NCI-H1436 treated with DMSO at 0.1 percent for 48 hours (cell line): ENCODE results near the gene TES.
"Not testable (repeated sequence)": the region's sequence is repeated elsewhere in the genome, so short reads cannot be mapped to it uniquely, and the experiment has no call there.

ENCODE experiments used
- DNase-seq: peaks from one replicate; lab custom pipeline; 2025; lab: John Stamatoyannopoulos, UW

Gene TES

GRCh38 chr7:116223588-116223987, 13.2 kb downstream of the TES start:
- no peak for DNase-seq

- no peak for DNase-seq
These were observed 14.3 kb downstream of the TES start for GRCh38 chr7:116224492-116225098.

DNA sequence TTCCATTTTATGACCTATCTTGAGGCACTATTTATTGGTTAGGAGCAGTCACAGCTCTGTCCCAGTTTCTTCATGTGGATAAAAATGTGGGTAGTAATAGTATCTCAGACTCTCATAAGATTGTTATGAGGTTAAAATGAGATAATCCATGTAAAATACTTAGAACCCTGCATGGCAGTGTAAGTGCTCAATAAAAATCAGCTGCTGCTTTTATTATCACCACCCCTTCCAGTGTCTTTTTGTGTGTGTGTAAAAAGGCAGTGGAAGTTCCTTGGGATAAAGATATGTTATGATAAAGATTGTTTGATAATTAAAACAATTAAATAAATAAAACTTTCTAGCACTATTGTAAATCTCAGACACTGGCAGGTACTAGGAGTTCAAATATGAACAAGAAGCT, 15.5 kb downstream of the TES start:
- no peak for DNase-seq

DNA sequence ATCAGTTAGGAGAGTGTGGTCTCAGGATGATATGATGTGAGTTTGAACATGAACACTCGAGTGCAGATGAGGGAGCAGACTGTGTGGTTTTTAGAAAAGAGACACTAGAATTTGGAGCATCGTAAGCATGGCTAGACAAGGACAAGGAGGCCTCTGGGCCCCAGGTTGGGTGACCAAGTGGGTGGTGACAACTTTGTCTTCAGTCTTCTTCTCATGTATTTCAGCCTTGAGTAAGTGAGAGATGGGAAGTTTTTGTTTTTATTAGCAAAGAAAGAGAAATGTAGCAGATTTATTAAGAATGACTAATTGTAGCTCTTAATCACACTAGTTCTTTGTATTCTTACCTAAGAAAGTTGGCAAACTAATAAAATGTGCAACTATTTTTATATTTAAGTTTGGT, 16.3 kb downstream of the TES start:
- DNase-seq = no peak

DNA sequence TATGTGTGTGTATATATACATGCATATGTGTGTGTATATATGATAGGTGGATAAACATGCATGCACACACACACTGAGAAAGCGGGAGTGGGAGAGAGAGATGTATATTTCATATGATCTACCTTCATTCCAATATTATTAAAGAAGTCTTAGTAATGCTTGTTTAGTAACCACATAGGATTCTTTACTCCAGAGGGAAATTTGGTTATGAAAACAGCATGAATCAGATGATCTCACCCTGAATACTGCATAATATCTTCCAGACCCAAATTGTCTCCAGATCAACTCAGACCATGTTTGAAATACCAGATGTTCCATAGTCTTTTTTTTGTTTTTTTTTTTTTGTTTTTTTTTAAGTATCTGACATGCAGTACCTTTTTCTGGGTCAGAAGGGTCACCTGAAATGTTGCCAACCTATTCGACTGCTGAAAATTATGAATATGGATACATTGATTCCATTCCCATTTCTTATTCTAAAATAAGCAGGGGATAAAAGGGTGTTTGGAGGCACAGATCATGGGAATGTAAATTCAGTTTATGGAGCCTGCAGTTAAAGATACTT, 17.4 kb downstream of the TES start:
- DNase-seq = no peak

DNA sequence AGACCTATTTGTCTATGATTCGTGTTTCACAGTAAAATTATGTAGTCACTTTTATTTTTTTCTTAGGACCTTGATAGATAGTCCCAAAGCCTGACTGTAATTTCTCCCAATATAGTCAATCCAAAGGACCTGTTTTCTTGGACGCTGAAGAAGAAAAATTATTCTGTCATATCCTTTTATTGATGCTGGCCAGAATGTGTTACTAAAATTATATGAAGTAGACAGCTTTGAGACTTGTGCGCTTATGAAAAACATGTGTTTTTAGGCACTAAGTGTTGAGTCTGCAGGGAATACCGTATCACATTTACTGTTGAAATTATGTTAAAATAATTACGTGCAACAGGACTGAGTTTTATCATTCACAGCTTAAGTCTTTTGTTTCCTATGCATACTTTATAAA, 17.9 kb downstream of the TES start:
- DNase-seq = no peak

DNA sequence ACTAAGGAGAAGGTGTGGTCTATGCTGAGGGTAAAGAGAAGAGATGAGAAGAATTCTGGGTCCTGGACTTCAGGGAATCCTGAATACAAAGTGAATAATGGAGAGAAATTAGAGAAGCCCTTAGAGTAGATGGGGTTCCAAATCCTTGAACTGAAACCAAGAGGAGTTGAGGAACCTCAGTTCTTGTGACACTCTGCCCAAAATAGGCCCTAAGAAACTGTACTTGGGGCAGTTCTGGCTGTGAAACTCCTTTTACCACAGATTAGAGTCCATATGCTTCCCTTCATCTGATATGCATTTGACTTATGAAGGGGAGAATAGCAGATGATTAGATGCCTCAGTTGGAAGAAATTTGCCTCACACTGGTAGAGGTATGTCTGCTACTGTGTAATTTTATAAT, 19.0 kb downstream of the TES start:
- DNase-seq = no peak

DNA sequence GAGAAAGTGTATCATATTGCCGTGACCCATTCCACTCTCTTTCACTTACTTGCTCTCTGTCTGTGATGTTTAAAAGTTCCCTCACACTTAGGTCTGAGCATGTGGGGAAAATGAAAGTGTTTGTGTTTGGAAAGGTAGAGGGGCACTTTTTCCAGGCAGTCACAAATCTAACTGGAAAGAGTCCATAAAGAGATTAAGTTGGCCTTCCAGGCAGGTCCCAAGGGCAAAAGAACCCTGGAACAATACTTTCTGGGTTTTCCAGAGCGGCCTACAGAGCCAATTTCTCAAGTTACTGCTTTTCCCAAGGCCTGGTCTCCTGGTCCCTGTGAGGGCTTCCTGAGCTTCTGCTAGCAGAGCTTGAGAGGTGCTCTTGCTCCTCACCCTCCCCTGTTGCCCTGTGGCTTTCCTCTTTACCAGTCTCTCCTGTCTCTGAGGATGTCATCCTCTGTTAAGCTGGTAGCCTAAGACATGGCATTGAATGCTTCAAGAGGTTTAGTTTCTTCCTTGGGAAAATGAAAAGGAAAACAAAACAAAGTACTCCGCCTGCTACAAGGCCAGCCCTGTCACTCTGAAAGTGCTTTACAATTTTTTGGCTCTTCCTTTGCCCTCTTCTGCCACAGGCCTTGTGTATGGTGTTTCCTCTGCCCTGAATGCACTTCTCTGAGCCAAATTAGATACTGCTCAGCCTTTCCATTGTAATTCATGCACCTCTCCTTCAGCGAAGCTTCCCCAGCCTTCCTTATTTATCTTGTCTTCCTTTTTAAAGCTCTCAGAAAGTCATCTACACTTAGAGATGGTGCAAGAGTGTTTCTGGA, 20.1 kb downstream of the TES start:
- DNase-seq = no peak

DNA sequence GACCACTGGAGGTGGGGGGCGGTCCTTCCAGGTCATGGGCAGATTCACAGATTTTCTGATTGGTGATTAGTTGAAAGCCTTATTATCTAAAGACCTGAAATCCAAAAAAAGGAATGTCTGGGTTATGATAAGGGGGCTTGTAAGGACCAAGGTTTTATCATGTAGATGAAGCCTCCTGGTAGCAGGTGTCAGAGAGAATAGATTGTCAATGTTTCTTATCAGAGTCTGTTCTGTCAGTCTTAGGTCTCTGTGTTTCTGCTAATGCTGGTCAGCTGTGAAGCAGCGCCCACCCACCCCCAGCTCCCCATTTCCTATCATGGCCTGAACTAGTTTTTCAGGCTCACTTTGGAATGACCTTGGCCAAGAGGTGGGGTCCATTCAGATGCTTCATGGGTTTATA, 21.2 kb downstream of the TES start:
- DNase-seq = no peak

DNA sequence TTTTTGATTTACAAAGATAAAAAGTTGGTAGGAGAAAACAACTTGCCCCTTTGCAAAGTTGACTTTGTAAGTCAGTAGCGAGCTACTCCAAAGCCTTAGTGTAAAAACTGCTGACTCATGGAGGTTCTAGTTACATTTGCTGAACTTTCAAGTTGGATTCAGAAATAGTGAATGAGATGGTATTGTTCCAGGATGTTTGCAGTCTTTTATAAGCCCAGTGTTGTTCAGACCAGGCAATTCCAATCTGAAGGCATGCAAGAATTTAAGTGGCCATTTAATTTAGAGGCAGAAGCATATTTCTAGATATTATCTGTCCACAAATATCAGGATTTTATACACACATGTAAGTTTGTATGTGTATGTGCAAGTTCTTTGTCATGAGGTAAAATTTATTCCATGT, 21.6 kb downstream of the TES start:
- DNase-seq = no peak

- DNase-seq = no peak
These were observed 22.0 kb downstream of the TES start for GRCh38 chr7:116232350-116232749.

- no peak for DNase-seq
These were observed 22.6 kb downstream of the TES start for GRCh38 chr7:116232920-116233319.

- no peak for DNase-seq
These were observed 24.3 kb downstream of the TES start for GRCh38 chr7:116234517-116235200.

DNA sequence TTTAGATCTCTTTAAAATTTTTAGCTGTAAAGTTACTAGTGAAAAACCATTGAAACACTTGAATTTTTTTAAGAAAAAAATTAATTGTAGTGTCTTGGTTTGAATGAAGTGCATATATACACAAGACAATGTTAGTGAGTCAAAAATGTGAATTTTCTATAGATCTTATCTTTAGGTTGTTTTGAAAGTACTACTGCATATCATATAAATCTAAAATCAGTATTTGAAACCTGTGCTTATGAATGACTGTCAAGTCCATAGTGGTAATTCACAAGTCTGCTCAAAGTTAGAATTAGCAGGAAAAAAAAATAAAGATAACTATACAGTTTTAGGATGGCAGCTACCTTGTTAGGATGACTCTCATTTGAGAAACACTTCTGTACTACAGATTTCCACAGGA, 25.0 kb downstream of the TES start:
- no peak for DNase-seq

GRCh38 chr7:116236020-116236630, 25.8 kb downstream of the TES start:
- no peak for DNase-seq

DNA sequence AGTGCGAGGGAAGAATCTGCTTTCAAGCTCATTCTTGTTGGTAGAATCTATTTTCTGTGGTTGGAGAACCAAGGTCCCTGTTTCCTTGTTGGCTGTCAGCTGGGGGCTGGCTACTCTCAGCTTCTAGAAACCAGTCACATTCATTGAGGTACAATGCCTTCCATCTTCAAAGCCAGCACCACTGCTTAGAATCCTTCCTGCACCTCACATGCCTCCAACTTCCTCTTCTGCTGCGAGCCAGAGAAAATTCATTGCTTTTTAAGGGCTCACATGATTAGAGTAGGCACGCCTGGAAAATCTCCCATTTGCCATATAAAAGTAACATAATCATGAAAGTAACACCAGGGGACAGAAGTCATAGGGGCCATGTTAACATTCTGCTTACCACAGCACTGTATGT, 28.7 kb downstream of the TES start:
- no peak for DNase-seq

DNA sequence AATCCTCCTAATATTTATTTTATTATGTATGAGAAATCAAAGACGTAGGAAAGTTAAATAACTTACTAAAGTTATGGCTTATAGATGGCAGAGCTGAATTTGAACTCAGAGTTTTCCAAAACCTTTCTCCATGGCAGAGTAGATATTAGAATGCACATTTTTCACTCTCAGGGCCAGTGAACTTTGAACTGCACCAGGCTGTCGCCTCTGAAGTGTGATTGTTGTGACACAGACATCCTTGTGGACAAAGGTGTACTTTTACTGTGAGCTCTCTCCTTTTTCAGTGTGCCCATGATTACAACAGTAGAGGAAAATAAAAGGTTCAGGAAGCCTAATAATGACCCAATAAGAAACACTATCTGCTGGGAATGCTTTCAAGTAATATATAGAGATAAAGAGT, 29.1 kb downstream of the TES start:
- no peak for DNase-seq

DNA sequence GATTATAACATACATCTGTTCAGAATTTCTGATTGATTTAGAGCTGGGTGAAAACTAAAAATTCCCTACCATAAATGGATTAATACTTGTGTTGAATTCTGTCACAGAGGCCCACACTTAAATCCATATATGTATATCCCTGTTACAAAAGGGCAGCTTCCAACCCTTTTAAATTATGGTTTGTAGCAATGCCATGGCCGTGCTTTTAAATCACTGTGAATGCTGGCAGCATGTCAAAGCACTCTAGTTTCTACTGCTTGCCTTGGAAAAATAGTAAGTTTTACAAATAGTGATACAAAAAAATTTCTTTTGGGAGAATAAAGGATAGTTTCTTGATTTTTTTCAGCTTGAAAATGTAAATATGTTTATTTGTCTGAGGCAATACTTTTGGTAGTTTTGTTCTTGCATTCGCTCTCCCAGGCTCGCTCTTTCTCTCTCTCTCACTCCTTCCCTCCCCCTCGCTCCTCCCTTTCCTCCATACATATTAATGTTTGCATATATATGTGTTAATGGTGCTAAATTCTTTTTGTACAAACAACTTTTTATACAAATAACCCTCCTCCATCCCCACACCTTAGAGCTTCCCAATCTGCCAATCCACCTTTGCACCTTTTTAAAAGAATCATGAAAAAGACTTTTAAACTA, 29.8 kb downstream of the TES start:
- no peak for DNase-seq

DNA sequence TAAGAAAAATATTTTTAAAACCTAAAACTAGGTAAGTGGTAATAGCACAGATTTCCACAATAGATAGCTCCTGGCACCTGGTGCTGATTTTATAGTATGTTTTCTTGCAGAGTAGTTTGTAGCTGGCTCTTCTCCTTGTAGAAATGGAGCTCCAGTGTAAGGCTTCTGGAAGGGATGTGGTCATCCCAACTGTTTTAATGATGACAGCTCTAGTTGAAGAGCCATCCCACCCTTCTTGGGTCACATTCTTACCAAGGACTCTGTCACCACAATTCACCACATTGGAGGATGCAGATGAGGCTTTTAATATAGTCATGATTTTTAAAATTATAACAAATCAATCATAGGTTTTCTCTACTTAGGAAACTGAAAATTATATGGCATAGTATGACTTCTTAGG, 31.0 kb downstream of the TES start:
- no peak for DNase-seq

GRCh38 chr7:116242178-116242577, 31.8 kb downstream of the TES start:
- DNase-seq = no peak

DNA sequence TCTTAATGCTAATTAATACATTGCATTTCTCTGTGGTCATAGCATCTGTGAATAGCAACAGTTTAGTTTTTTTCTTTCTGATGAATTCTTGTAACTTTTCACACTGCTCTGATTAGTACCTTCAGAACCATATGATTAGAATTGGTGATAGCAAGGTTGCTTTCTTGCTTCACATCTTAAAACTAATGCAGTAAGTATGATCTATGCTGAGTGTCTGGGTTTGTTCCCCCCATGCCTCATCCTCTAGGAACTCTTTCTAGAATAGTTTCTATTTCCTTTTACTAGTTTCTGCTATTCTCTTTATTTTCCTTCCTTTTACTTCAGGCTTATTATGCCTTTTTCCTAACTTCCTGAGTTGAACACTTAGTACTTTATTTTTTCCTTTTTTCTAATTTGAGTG, 32.4 kb downstream of the TES start:
- DNase-seq = no peak

DNA sequence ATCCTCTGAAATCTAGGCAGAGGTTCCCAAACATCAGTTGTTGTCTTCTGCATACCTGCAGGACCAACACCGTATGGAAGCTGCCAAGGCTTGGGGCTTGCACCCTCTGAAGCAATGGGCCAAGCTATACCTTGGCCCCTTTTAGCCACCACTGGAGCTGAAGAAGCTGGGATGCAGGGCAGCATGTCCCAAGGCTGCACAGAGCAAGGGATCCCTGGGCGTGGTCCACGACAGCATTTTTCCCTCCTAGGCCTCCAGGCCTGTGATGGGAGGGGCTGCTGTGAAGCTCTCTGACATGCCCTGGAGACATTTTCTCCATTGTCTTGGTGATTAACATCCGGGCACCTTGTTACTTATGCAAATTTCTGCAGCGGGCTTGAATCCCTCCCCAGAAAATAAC, 34.5 kb downstream of the TES start:
- DNase-seq = not testable (repeated sequence)
